Activated T-cell treated with anti-CD3 and anti-CD28 coated beads, Interleukin-2, amount 50 U/mL, for 72 hours (primary cell): ENCODE measurements around the gene TAAR1. TPM values are rescaled to one million over a fixed set of nuclear protein-coding genes. Genes with fewer than 3 reads are reported as not detected.
"Not testable (repeated sequence)": the region's sequence is repeated elsewhere in the genome, so short reads cannot be mapped to it uniquely, and the experiment has no call there.

ENCODE experiments used
- ATAC-seq, 2 donors: fragments of 150-1000 bp; cut with Tn5 transposase; replicated peaks in 1 of 2; 2 replicates each; pipeline ENCODE4 v1.10.0; 2021; ENCODE audit warnings: moderate library complexity in 2 of 2, mild to moderate bottlenecking in 1 of 2
- DNase-seq, 2 donors: peaks; one replicate each; pipeline ENCODE4 v3.0.0; 2021 to 2022; ENCODE audit warnings: mixed read lengths in 1 of 2
- H3K27ac Mint-ChIP-seq: one replicate; pipeline ENCODE4 v1.8.0; 2022; ENCODE audit warnings: mild to moderate bottlenecking, moderate library complexity, mixed read lengths
- H3K27me3 Mint-ChIP-seq: one replicate; pipeline ENCODE4 v1.8.0; 2022; ENCODE audit warnings: low read depth, mixed read lengths
- H3K36me3 Mint-ChIP-seq, 2 donors: one replicate each; pipeline ENCODE4 v1.8.0; 2022; ENCODE audit warnings: mixed read lengths in 2 of 2, mild to moderate bottlenecking in 1 of 2; ENCODE audit not compliant: insufficient read depth in 2 of 2
- H3K4me1 Mint-ChIP-seq: one replicate; pipeline ENCODE4 v1.8.0; 2022; ENCODE audit warnings: low read depth, mixed read lengths
- H3K4me3 Mint-ChIP-seq, 2 donors: one replicate each; pipeline ENCODE4 v1.8.0; 2022; ENCODE audit warnings: mild to moderate bottlenecking in 2 of 2, mixed read lengths in 2 of 2, moderate library complexity in 2 of 2
- H3K9me3 Mint-ChIP-seq, 2 donors: one replicate each; pipeline ENCODE4 v1.8.0; 2022; ENCODE audit warnings: mixed read lengths in 2 of 2
- total RNA-seq, 2 donors: library from RNA; stranded (reverse); gene quantifications; one replicate each; pipeline ENCODE4 v1.2.3, GENCODE V29; 2022

Gene TAAR1, protein sequence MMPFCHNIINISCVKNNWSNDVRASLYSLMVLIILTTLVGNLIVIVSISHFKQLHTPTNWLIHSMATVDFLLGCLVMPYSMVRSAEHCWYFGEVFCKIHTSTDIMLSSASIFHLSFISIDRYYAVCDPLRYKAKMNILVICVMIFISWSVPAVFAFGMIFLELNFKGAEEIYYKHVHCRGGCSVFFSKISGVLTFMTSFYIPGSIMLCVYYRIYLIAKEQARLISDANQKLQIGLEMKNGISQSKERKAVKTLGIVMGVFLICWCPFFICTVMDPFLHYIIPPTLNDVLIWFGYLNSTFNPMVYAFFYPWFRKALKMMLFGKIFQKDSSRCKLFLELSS
- total RNA-seq: not detected

DNA sequence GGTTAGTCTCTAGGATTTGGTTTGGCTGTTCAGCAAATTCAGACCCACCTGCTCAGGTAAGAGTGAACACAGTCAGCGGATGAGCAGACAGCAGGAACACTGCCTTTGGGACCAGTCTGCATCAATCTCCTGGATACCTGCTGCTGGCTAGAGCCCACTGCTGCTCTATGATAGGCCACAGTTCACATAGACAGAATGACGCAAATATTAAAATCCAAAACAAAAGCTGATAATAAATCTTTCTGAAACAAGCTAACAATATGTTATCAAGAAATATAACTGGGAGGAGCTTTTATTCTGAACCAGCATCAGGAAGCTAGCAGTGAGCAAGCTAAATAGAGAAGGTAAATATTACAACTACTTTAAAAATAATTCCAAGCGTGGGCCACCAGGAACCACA is at the start of gene TAAR1:
Gene TAAR1, minus strand, starts transcription at position 101 of the 400 bp plus-strand sequence. CDS start 13,179 bp downstream, outside the sequence.
- Mint-ChIP-seq H3K4me1 (no peaks in the 10 kb centered on the region), H3K36me3 (no peaks in the 10 kb centered on the region), H3K27me3 (no peaks in the 10 kb centered on the region), H3K27ac (no peak within 1 kb of the TSS), H3K9me3 (no peaks in the 10 kb centered on the region), H3K4me3 (no peak within 1 kb of the TSS)
- DNase-seq (no peak), ATAC-seq (no peak)

DNA sequence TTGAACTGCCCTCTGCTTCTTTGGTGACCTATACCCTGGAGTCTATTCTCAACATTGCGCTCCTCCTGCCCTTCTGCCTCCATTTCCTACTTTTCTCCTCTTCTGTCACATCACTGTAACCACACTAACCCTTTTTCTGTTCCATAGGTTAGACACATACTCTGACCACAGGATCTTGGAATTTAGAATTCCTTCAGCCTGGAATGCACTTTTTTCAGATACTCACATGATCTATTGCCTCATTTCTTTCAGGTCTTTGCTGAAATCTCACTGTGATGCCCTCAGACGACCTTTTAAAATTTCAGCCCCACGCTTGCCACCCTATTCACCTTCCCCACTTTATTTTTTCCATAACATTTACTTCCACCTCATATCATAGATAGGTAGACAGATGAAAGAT is 49.8 kb upstream of the TAAR1 start:
- peaks cover 52% of the 10 kb centered on the region for H3K27me3 Mint-ChIP-seq
- H3K36me3 Mint-ChIP-seq: peaks cover 0 to 1% of the 10 kb centered on the region in 2 donors
- no peak overlapping the region for H3K4me3 Mint-ChIP-seq

DNA sequence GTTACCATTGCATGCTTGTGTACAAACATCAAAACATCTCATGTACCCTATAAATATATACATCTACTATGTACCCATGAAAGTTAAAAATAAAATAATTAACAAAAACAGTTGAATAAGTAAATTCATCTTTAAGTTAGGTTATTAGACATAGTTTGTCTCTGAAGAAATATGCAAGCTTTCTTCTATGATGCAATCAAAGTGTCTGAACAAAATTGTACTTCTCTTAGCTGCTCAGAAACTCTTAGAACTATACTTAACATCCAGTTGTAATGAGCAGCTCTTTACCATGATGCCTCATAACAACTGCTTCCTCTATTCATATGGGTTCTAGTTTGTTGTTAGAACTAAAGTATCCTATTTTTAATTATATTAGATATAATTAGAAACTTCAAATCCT is 49.0 kb upstream of the TAAR1 start:
- Mint-ChIP-seq H3K36me3 (peaks cover 0 to 3% of the 10 kb centered on the region in 2 donors), H3K27me3 (peaks cover 55% of the 10 kb centered on the region), H3K27ac (no peak overlapping the region), H3K4me3 (no peak overlapping the region), H3K9me3 (peaks cover 4 to 8% of the 10 kb centered on the region in 2 donors), H3K4me1 (no peaks in the 10 kb centered on the region)
- ATAC-seq: no peak
- no peak for DNase-seq

More for the DNA sequence above, 49.8 kb upstream of the TAAR1 start:
- H3K9me3 Mint-ChIP-seq: peaks cover 0 to 3% of the 10 kb centered on the region in 2 donors
- no peaks in the 10 kb centered on the region for H3K4me1 Mint-ChIP-seq
- ATAC-seq (no peak), DNase-seq (no peak)
- H3K27ac Mint-ChIP-seq: no peak overlapping the region

DNA sequence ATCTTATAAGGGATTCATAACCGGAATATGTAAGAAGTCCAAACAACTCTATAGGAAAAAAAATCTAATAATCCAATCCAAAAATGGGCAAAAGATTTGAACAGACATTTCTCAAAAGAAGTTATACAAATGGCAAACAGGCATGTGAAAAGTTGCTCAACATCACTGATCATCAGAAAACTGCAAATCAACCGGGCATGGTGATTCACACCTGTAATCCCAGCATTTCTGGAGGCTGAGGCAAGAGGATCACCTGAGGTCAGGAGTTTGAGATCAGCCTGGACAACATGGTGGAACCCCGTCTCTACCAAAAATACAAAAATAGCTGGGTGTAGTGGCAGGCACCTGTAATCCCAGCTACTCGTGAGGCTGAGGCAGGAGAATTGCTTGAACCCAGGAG is 47.8 kb upstream of the TAAR1 start:
- not testable (repeated sequence) for H3K4me3 Mint-ChIP-seq, H3K36me3 Mint-ChIP-seq, H3K9me3 Mint-ChIP-seq, H3K4me1 Mint-ChIP-seq, ATAC-seq, H3K27ac Mint-ChIP-seq, DNase-seq
- H3K27me3 Mint-ChIP-seq: peaks cover 58% of the 10 kb centered on the region

DNA sequence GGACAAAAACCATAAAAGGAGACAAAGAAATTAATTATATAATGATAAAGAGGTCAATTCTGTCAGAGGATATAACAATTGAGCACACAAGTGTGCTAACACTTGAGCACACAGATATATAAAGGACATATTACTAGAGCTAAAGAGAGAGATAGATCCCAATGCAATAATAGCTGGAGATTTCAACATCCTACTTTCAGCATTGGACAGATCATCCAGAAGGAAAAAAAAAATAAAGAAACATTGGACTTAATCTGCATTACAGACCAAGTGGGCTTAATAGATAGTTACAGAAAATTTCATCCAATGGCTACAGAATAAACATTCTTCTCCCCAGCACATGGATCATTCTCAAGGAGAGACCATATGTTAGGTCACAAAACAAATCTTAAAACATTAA is 45.0 kb upstream of the TAAR1 start:
- H3K27me3 Mint-ChIP-seq: peaks cover 47% of the 10 kb centered on the region
- ATAC-seq: no peak

DNA sequence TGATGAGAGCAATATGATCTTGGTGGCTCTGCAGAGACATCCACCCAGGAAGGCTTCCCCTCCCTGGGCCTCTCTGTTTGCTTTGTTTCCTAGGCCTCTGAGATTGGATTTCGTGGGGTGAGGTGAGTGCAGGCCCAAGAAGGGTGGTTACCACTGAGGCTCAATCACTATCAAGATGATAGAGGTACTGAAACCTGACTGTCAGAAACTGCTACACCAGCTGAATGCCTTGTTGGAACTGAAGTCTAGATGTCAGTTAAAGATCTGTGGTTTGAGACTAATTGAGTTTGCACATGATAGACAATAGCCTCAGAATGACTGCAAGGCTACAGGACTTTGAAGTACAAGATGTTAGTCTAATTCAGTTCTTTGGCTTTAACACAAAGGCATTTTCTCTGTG is 39.6 kb upstream of the TAAR1 start:
- H3K9me3 Mint-ChIP-seq: peaks cover 11 to 12% of the 10 kb centered on the region in 2 donors
- no peaks in the 10 kb centered on the region for H3K4me1 Mint-ChIP-seq
- peaks cover 15% of the 10 kb centered on the region for H3K27me3 Mint-ChIP-seq
- no peak overlapping the region for H3K4me3 Mint-ChIP-seq
- H3K27ac Mint-ChIP-seq: no peak overlapping the region
- no peak for DNase-seq
- peaks cover 8 to 12% of the 10 kb centered on the region in 2 donors for H3K36me3 Mint-ChIP-seq
- no peak for ATAC-seq

More for the DNA sequence above, 45.0 kb upstream of the TAAR1 start:
- H3K36me3 Mint-ChIP-seq: peaks cover 0 to 3% of the 10 kb centered on the region in 2 donors
- no peak overlapping the region for H3K4me3 Mint-ChIP-seq
- H3K27ac Mint-ChIP-seq: no peak overlapping the region
- no peak for DNase-seq
- peaks cover 4 to 8% of the 10 kb centered on the region in 2 donors for H3K9me3 Mint-ChIP-seq
- no peaks in the 10 kb centered on the region for H3K4me1 Mint-ChIP-seq

DNA sequence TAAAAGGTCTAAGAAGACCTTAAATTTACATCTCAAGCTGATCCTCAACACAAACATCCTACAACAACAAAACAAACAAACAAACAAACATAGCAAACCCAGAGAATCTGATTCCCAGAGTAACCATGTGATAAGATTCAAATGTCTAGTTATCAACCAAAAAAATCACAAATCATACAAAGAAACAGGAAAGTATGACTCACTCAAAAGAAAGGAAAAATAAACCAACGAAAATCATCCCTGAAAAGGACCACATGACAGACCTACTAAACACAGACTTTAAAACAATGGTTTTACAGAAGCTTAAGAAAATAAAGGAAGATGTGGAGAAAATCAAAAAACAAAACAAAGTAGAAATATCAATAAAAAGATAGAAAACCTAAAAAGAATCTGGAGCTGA is 36.8 kb upstream of the TAAR1 start:
- ATAC-seq: no peak
- H3K27me3 Mint-ChIP-seq: no peaks in the 10 kb centered on the region
- peaks cover 9% of the 10 kb centered on the region in 2 donors for H3K9me3 Mint-ChIP-seq
- no peak for DNase-seq
- H3K4me1 Mint-ChIP-seq: no peaks in the 10 kb centered on the region
- no peak overlapping the region for H3K4me3 Mint-ChIP-seq
- peaks cover 7 to 12% of the 10 kb centered on the region in 2 donors for H3K36me3 Mint-ChIP-seq
- H3K27ac Mint-ChIP-seq: no peak overlapping the region

DNA sequence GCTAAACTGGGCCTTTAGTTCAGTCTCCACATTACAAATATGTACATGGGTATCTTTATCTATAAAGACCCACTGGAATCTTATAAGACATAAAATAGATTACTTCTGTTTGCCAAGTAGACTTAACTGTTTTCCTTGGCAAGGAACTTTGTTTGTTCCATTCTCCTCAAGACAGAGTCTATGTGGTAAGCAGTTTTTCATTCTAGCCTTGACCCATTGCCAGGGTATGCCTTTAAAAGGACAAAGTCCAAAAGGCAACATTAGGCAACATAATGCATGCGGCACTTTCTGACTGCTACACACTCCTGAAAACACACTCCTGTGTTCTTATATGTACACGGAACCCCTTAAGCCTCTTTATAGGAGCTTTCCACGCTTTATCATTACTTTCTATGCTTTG is 34.5 kb upstream of the TAAR1 start:
- no peak overlapping the region for H3K4me3 Mint-ChIP-seq
- peaks cover 9% of the 10 kb centered on the region in 2 donors for H3K9me3 Mint-ChIP-seq
- DNase-seq: no peak
- H3K27me3 Mint-ChIP-seq: peaks cover 18% of the 10 kb centered on the region
- H3K4me1 Mint-ChIP-seq: no peaks in the 10 kb centered on the region
- no peak overlapping the region for H3K27ac Mint-ChIP-seq
- ATAC-seq: no peak
- peaks cover 7 to 12% of the 10 kb centered on the region in 2 donors for H3K36me3 Mint-ChIP-seq

DNA sequence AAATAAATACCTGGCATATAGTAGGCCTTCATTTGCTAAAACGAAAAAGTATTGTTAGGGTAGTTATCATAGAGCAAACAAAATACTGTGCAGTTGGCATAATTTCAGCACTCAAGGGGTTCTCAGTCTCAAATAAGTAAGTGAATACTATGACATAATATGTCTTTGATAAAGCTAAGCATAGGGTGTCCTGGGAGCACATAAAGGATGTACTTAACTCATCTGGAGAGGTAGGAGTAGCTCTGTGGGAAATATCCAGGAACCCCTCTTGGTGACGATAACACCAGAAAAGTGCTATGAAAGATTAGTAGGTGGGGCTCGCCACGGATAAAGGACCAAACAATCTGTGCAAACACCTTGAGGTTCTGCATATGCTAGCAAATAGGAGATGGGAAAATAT is 31.7 kb upstream of the TAAR1 start:
- H3K27ac Mint-ChIP-seq: no peak overlapping the region
- peaks cover 31% of the 10 kb centered on the region for H3K27me3 Mint-ChIP-seq
- ATAC-seq: no peak
- no peaks in the 10 kb centered on the region for H3K4me1 Mint-ChIP-seq
- H3K9me3 Mint-ChIP-seq: peaks cover 1 to 2% of the 10 kb centered on the region in 2 donors
- H3K36me3 Mint-ChIP-seq: peaks cover 1 to 2% of the 10 kb centered on the region in 2 donors
- H3K4me3 Mint-ChIP-seq: no peak overlapping the region
- DNase-seq: no peak

DNA sequence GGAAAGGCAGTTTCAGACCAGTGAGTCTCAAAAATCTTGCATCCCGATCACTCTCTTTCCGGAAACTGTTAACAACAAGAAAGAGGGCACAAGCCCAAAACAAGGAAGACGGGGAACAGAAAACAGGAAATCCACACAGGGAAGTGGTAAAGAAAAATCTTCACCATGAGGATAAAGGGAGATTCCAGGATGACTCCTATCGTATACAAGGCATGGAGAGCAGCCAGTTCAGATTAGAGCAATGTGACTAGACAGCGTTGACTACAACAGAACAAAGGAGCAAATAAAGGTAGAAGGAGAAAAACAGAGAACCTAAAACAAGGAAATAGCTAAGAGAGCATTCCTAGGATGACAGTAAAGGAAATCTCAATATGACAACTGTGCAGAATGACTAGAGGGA is 28.3 kb upstream of the TAAR1 start:
- H3K27ac Mint-ChIP-seq: no peak overlapping the region
- ATAC-seq: no peak

DNA sequence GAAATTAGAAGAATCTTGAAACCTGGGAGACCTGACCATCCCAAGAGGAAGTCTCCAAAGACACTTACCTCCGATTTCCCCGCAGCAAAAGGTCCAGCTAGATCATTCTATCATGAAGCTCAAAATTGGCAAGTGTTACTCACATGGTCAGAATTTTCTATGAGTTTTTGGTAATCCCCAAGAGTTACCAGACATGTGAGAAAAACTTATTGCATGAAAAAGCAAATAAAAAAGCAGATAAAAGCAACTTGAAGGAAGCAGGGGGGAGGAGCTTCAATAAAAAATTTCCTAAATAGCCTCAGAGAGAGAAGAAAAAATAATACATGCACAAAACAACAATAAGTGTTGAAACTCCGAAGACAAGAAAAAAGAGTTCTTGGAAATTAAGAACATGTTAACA is 27.5 kb upstream of the TAAR1 start:
- no peak for ATAC-seq
- Mint-ChIP-seq H3K36me3 (no peaks in the 10 kb centered on the region), H3K27ac (peak overlapping the region; percentile 17), H3K27me3 (peaks cover 37% of the 10 kb centered on the region), H3K4me1 (no peaks in the 10 kb centered on the region), H3K9me3 (no peaks in the 10 kb centered on the region), H3K4me3 (no peak overlapping the region)
- DNase-seq: no peak

More for the DNA sequence above, 28.3 kb upstream of the TAAR1 start:
- Mint-ChIP-seq H3K4me1 (no peaks in the 10 kb centered on the region), H3K4me3 (no peak overlapping the region), H3K36me3 (no peaks in the 10 kb centered on the region), H3K9me3 (no peaks in the 10 kb centered on the region), H3K27me3 (peaks cover 37% of the 10 kb centered on the region)
- no peak for DNase-seq

DNA sequence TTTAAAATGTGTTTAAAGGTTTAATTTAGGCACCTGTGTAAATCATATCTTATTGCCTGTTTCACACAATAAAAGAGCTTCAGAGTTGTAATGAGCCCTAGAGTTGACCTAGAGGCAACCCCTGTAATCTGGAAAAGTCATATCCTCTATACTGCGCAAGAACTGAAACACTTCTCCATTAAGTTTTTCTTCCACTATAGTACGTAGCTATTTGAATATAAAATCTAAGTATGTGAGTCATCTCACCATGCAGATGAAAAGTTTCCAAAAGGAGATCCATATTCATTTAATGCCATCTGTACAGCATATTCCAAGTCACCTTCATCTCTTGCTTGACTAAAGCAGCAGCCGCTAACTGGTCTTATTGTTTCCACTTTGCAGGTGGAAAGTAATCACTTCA is 26.0 kb upstream of the TAAR1 start:
- Mint-ChIP-seq H3K27me3 (peaks cover 31% of the 10 kb centered on the region), H3K27ac (no peak overlapping the region), H3K9me3 (no peaks in the 10 kb centered on the region), H3K4me3 (no peak overlapping the region), H3K36me3 (no peaks in the 10 kb centered on the region), H3K4me1 (no peaks in the 10 kb centered on the region)
- DNase-seq: no peak
- no peak for ATAC-seq

DNA sequence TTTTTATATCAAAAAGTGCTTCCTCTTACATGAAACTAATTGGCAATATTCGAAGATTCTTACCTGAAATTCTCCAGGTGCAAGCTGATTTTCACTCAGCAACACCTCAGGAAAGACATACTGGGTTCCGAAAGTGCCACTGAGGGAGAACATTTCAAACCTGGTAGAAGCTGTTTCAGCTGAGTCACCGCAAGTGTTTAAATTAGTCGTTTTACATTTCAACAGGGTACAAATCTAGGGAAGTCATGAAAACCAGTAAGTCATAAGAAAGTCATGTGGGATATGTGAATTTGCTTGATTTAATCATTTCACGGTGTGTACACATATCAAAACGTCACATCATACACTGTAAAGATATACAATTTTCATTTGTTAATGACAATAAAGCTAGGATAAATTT is 25.3 kb upstream of the TAAR1 start:
- Mint-ChIP-seq H3K9me3 (no peaks in the 10 kb centered on the region), H3K27ac (no peak overlapping the region), H3K27me3 (peaks cover 24% of the 10 kb centered on the region), H3K4me1 (no peaks in the 10 kb centered on the region), H3K4me3 (no peak overlapping the region), H3K36me3 (no peaks in the 10 kb centered on the region)
- no peak for ATAC-seq
- no peak for DNase-seq

DNA sequence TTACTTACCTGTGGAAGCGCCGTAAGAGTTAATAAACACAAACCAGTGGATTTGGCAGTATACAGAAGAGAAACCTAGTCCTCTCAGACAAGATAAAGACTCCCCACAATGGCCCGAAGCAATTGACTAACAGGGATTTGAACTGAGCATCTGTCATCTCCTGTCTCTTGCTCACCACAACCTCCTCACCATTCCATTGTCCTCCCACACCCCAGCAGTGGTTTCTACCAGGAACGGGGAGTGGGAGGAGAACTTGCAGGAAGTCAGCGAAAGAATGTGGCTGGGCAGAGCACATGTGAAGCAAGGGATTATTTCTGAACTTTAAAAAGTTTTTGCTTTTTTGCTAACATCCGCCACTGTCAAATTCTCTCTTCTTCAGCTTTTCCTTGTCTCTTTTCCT is 24.6 kb upstream of the TAAR1 start:
- no peak overlapping the region for H3K4me3 Mint-ChIP-seq
- DNase-seq (no peak), ATAC-seq (no peak)
- no peaks in the 10 kb centered on the region for H3K9me3 Mint-ChIP-seq
- no peaks in the 10 kb centered on the region for H3K36me3 Mint-ChIP-seq
- H3K4me1 Mint-ChIP-seq: no peaks in the 10 kb centered on the region
- H3K27ac Mint-ChIP-seq: no peak overlapping the region
- peaks cover 22% of the 10 kb centered on the region for H3K27me3 Mint-ChIP-seq
